DND-41 (cell line): ENCODE measurements around the gene TCIRG1.
"Not testable (repeated sequence)": the region's sequence is repeated elsewhere in the genome, so short reads cannot be mapped to it uniquely, and the experiment has no call there.

Experiments
- ATAC-seq: fragments of 200-7000 bp; cut with Tn5 transposase; 3 replicates; pipeline ENCODE4 v1.9.1; 2021; ENCODE audit warnings: low read depth; ENCODE audit not compliant: insufficient read depth
- DNase-seq: peaks from one replicate; pipeline ENCODE4 v3.0.0-alpha.2; 2020
- H2AFZ ChIP-seq: 2 replicates; pipeline ENCODE4 v1.6.0; 2012; ENCODE audit warnings: low read depth, low read length
- H3K27ac ChIP-seq: 2 replicates; pipeline ENCODE4 v1.5.1; 2012; ENCODE audit warnings: low read length, inconsistent platforms
- H3K27me3 ChIP-seq: fragments of 200-600 bp; sonication (generic); 2 replicates; pipeline ENCODE4 v1.6.0; 2012; ENCODE audit warnings: low read length, mild to moderate bottlenecking, inconsistent platforms; ENCODE audit not compliant: insufficient read depth, poor library complexity
- H3K36me3 ChIP-seq: 2 replicates; pipeline ENCODE4 v1.5.1; 2012; ENCODE audit warnings: low read length, inconsistent platforms; ENCODE audit not compliant: insufficient read depth
- H3K4me1 ChIP-seq: 2 replicates; pipeline ENCODE4 v1.5.1; 2012; ENCODE audit warnings: mild to moderate bottlenecking, low read length; ENCODE audit not compliant: insufficient read depth
- H3K4me2 ChIP-seq: 2 replicates; pipeline ENCODE4 v1.6.0; 2012; ENCODE audit warnings: mild to moderate bottlenecking, moderate library complexity, low read length, inconsistent platforms; ENCODE audit not compliant: insufficient read depth
- H3K4me3 ChIP-seq, 2 experiments: fragments of 200-600 bp in 1 of 2; shearing (Covaris generic) in 1 of 2; 2 replicates each; pipeline ENCODE4 v1.5.1; 2012 to 2016; ENCODE audit warnings: inconsistent platforms in 2 of 2, low read length in 2 of 2, mild to moderate bottlenecking in 2 of 2, low read depth in 1 of 2, moderate library complexity in 1 of 2
- H3K79me2 ChIP-seq: 2 replicates; pipeline ENCODE4 v1.6.0; 2012; ENCODE audit warnings: low read length, inconsistent platforms; ENCODE audit not compliant: insufficient read depth
- H3K9ac ChIP-seq: 2 replicates; pipeline ENCODE4 v1.6.0; 2012; ENCODE audit warnings: low read depth, mild to moderate bottlenecking, inconsistent platforms, low read length, moderate library complexity
- H3K9me3 ChIP-seq: 2 replicates; pipeline ENCODE4 v1.5.1; 2012; ENCODE audit warnings: low read length, moderate library complexity, mild to moderate bottlenecking, inconsistent platforms; ENCODE audit not compliant: insufficient read depth, severe bottlenecking
- H4K20me1 ChIP-seq: 2 replicates; pipeline ENCODE4 v1.6.0; 2012; ENCODE audit warnings: low read length; ENCODE audit not compliant: insufficient read depth
- EZH2 ChIP-seq: IDR thresholded peaks from 3 replicates; pipeline ENCODE4 v1.6.1; 2012; ENCODE audit warnings: borderline replicate concordance, low read depth, mild to moderate bottlenecking, moderate library complexity, low read length, inconsistent platforms; ENCODE audit not compliant: severe bottlenecking
- TF ChIP-seq, protein P1 (sequence below): IDR thresholded peaks from 2 replicates; pipeline ENCODE4 v1.5.1; 2012; ENCODE audit warnings: borderline replicate concordance, low read length, moderate library complexity, mild to moderate bottlenecking; ENCODE audit not compliant: poor library complexity, severe bottlenecking; ENCODE audit errors: extremely low read depth

The TCIRG1 gene

DNA sequence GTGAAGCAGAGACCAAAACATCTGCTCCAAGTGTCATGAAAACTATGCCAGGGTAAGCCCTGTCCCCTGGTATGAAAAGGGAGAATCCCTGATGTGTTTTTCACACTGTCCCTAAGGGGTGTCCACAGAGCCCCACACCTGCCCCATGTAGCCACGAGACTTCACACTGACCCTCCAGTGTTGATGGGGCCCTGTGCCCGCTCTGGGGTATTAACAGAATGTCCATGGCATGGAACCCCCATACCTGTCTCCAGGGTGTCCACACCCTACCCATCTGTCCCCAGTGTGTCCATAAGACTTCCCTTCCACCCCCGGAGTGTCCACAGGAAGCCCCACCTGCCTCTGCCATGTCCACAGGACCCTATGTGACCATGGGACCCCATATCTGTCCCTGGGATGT, 43.7 kb upstream of the TCIRG1 start:
- ATAC-seq, DNase-seq, H3K36me3 ChIP-seq, H2AFZ ChIP-seq, H3K4me1 ChIP-seq, H3K9ac ChIP-seq, H3K27ac ChIP-seq, H3K4me3 ChIP-seq, H4K20me1 ChIP-seq, H3K27me3 ChIP-seq, H3K79me2 ChIP-seq, H3K4me2 ChIP-seq, H3K9me3 ChIP-seq: not testable (repeated sequence)

DNA sequence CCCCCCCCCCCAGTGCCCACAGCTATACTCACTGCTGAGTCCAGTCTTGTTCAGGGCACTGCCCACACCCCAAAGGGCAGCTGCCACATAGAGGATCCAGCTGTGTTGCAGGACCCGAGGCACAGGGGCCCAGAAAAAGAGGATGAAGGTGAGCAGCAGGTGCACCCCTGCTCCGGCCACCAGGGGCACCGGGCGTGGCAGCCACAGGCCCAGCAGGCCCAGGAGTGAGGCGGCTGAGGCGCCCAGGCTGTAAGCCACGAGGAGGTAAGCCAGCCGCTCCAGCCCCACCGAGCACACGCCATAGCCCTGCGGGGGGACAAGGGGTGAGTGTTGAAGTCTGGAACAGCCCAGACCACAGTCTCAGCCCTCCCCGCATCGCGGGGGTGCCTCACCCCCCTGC, 43.2 kb upstream of the TCIRG1 start:
- not testable (repeated sequence) for H3K36me3 ChIP-seq, H3K9ac ChIP-seq, H3K79me2 ChIP-seq, ATAC-seq, DNase-seq, H2AFZ ChIP-seq, H3K4me1 ChIP-seq, H3K4me3 ChIP-seq, H3K4me2 ChIP-seq, H4K20me1 ChIP-seq, H3K9me3 ChIP-seq, H3K27me3 ChIP-seq, H3K27ac ChIP-seq

DNA sequence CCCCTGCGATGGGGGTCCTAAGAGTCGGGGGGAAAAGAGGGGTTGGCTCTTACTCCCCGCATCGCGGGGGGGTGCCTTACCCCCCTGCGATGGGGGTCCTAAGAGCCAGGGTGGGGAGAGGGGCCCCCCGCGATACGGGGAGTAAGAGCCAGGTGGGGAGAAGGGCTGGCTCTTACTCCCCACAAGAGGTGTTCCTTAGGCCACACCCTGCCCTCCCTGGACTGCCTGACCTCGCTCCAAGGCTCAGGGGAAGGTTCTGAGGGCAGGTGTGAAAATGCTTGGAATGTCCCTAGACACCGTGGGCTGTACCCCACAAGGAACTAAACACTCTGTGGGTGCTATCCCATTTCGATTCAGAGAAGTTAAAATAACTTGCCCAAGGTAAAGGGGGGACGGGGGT, 42.8 kb upstream of the TCIRG1 start:
- Histone ChIP-seq H3K4me1 (0 out of 2 replicates have a peak, but pooled peaks cover 3% of the 10 kb centered on the region), H3K9ac (no peak overlapping the region), H3K4me3 (no peak overlapping the region), H3K79me2 (no peaks in the 10 kb centered on the region), H2AFZ (no peak overlapping the region), H3K27me3 (no peaks in the 10 kb centered on the region), H3K9me3 (no peaks in the 10 kb centered on the region), H4K20me1 (no peaks in the 10 kb centered on the region), H3K36me3 (no peaks in the 10 kb centered on the region), H3K27ac (no peak overlapping the region), H3K4me2 (no peak overlapping the region)
- ATAC-seq (no peak), DNase-seq (no peak)
- TF ChIP-seq, protein P1, sequence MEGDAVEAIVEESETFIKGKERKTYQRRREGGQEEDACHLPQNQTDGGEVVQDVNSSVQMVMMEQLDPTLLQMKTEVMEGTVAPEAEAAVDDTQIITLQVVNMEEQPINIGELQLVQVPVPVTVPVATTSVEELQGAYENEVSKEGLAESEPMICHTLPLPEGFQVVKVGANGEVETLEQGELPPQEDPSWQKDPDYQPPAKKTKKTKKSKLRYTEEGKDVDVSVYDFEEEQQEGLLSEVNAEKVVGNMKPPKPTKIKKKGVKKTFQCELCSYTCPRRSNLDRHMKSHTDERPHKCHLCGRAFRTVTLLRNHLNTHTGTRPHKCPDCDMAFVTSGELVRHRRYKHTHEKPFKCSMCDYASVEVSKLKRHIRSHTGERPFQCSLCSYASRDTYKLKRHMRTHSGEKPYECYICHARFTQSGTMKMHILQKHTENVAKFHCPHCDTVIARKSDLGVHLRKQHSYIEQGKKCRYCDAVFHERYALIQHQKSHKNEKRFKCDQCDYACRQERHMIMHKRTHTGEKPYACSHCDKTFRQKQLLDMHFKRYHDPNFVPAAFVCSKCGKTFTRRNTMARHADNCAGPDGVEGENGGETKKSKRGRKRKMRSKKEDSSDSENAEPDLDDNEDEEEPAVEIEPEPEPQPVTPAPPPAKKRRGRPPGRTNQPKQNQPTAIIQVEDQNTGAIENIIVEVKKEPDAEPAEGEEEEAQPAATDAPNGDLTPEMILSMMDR = no peak
- no peak for TF ChIP-seq EZH2

DNA sequence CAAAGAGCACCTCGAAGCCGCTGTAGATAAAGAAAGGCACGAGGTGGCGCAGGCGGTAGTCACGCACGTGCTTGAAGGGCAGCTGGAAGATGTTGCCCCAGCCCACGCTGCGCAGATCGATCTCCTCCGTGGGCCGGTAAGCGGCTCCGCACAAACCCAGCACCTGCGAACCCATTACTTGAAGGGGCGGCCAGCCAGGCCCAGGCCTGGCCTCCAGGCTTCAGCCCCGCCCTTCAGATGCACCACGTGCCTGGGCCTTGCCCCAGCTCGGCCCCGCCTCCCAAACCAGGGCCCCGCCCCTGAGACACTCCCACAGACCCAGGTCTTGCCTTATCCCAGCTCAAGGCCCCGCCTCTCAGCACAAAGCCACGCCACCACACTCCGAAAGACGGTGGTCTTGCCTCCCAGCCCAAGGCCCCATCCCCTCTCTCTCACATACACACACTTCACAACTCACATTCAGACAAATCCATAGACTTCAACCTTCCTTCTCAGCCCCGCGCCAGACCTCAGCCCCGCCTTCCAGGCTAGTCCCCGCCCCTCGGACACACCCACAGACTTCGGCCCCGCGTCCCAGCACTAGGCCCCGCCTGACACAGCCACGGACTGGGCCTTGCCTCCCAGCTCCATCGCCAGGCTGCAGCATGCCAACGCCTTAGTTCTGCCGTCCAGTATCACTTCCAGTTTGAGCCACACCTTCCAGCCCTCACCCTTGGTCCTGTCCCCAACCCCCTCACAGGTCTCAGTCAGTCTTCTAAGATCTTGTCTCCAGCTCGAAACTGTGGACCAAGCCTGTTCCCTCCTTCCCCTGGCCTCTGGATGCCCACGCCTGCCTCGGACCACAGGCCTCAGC, 42.0 kb upstream of the TCIRG1 start:
- no peak overlapping the region for H3K9ac ChIP-seq
- H3K36me3 ChIP-seq = no peaks in the 10 kb centered on the region
- ATAC-seq = peak; percentile 77
- peak; percentile 45 for DNase-seq
- H4K20me1 ChIP-seq = no peaks in the 10 kb centered on the region
- no peaks in the 10 kb centered on the region for H3K9me3 ChIP-seq
- TF ChIP-seq, protein P1 = no peak
- TF ChIP-seq EZH2 = no peak
- 0 out of 2 replicates have a peak, but pooled peaks cover 3% of the 10 kb centered on the region for H3K4me1 ChIP-seq
- no peaks in the 10 kb centered on the region for H3K79me2 ChIP-seq
- H3K4me2 ChIP-seq = no peak overlapping the region
- H3K27ac ChIP-seq = no peak overlapping the region
- H3K4me3 ChIP-seq = no peak overlapping the region
- H2AFZ ChIP-seq = no peak overlapping the region
- H3K27me3 ChIP-seq = no peaks in the 10 kb centered on the region
